Activated CD4-positive, alpha-beta T cell treated with anti-CD3 and anti-CD28 coated beads, Interleukin-2, amount 10 ng/mL, durations not matched to agents 24 days and 14 days (primary cell): ENCODE measurements around the gene NCOA4. TPM values are rescaled to one million over a fixed set of nuclear protein-coding genes. Genes with fewer than 3 reads are reported as not detected.
"Not testable (repeated sequence)": the region's sequence is repeated elsewhere in the genome, so short reads cannot be mapped to it uniquely, and the experiment has no call there.

ENCODE experiments used
- DNase-seq: peaks from one replicate; pipeline ENCODE4 v3.0.0; 2022
- H3K27ac Mint-ChIP-seq: one replicate; pipeline ENCODE4 v1.8.0; 2022; ENCODE audit warnings: mild to moderate bottlenecking, mixed read lengths
- H3K27me3 Mint-ChIP-seq: one replicate; pipeline ENCODE4 v1.8.0; 2022; ENCODE audit warnings: mixed read lengths
- H3K36me3 Mint-ChIP-seq: one replicate; pipeline ENCODE4 v1.8.0; 2022; ENCODE audit warnings: low read depth, mild to moderate bottlenecking, mixed read lengths
- H3K4me1 Mint-ChIP-seq: one replicate; pipeline ENCODE4 v1.8.0; 2021; ENCODE audit warnings: mixed read lengths
- H3K4me3 Mint-ChIP-seq: one replicate; pipeline ENCODE4 v1.8.0; 2022; ENCODE audit warnings: mild to moderate bottlenecking, moderate library complexity, mixed read lengths
- H3K9me3 Mint-ChIP-seq: one replicate; pipeline ENCODE4 v1.8.0; 2021; ENCODE audit warnings: mixed read lengths
- intact Hi-C: fragments of 100-400 bp; cut with micrococcal nuclease; formaldehyde crosslinking; loops from one replicate; pipeline ENCODE4 v1.15.1; 2023
- total RNA-seq: library from RNA; stranded (reverse); gene quantifications from 2 replicates; pipeline ENCODE4 v1.2.3, GENCODE V29; 2022

Gene NCOA4
- total RNA-seq, 1 donor from 2014 or later = 98.2 TPM

- Mint-ChIP-seq H3K36me3 (no peaks in the 10 kb centered on the region), H3K9me3 (no peaks in the 10 kb centered on the region), H3K27me3 (peaks cover 7% of the 10 kb centered on the region), H3K4me1 (no peaks in the 10 kb centered on the region), H3K27ac (no peak overlapping the region), H3K4me3 (no peak overlapping the region)
- DNase-seq = no peak
- intact Hi-C loops = no loop called here
These were observed 32.5 kb upstream of the NCOA4 start for GRCh38 chr10:46062723-46063428.

- H3K27ac Mint-ChIP-seq = no peak overlapping the region
- no peak for DNase-seq
- intact Hi-C loops = no loop called here
- H3K4me1 Mint-ChIP-seq = no peaks in the 10 kb centered on the region
- H3K36me3 Mint-ChIP-seq = no peaks in the 10 kb centered on the region
- H3K27me3 Mint-ChIP-seq = peaks cover 10% of the 10 kb centered on the region
- H3K9me3 Mint-ChIP-seq = peaks cover 4% of the 10 kb centered on the region
- H3K4me3 Mint-ChIP-seq = no peak overlapping the region
These were observed 30.3 kb upstream of the NCOA4 start for GRCh38 chr10:46060706-46061105.

GRCh38 chr10:46057927-46058326 lies 27.5 kb upstream of the NCOA4 start:
- not testable (repeated sequence) for H3K27ac Mint-ChIP-seq

GRCh38 chr10:46057038-46057437 lies 26.6 kb upstream of the NCOA4 start:
- no peak for DNase-seq
- Mint-ChIP-seq H3K4me3 (no peak overlapping the region), H3K27ac (no peak overlapping the region), H3K27me3 (peaks cover 6% of the 10 kb centered on the region), H3K4me1 (peaks cover 4% of the 10 kb centered on the region), H3K9me3 (peaks cover 4% of the 10 kb centered on the region), H3K36me3 (no peaks in the 10 kb centered on the region)
- intact Hi-C loops = no loop called here

More at GRCh38 chr10:46057927-46058326, 27.5 kb upstream of the NCOA4 start:
- H3K4me3 Mint-ChIP-seq, H3K4me1 Mint-ChIP-seq, H3K9me3 Mint-ChIP-seq, DNase-seq, H3K27me3 Mint-ChIP-seq, intact Hi-C loops, H3K36me3 Mint-ChIP-seq: not testable (repeated sequence)

- peaks cover 4% of the 10 kb centered on the region for H3K4me1 Mint-ChIP-seq
- intact Hi-C loops = no loop called here
- H3K4me3 Mint-ChIP-seq = no peak overlapping the region
- H3K9me3 Mint-ChIP-seq = peaks cover 4% of the 10 kb centered on the region
- peaks cover 10% of the 10 kb centered on the region for H3K27me3 Mint-ChIP-seq
- no peak overlapping the region for H3K27ac Mint-ChIP-seq
- DNase-seq = no peak
- no peaks in the 10 kb centered on the region for H3K36me3 Mint-ChIP-seq
These were observed 25.3 kb upstream of the NCOA4 start for GRCh38 chr10:46055771-46056170.

GRCh38 chr10:46053534-46054434 lies 23.4 kb upstream of the NCOA4 start:
- Mint-ChIP-seq H3K4me1 (peaks cover 4% of the 10 kb centered on the region), H3K4me3 (no peak overlapping the region), H3K36me3 (no peaks in the 10 kb centered on the region), H3K27ac (no peak overlapping the region), H3K9me3 (peaks cover 4% of the 10 kb centered on the region), H3K27me3 (peaks cover 7% of the 10 kb centered on the region)
- no peak for DNase-seq
- intact Hi-C loops = no loop called here

- Mint-ChIP-seq H3K27ac (no peak overlapping the region), H3K9me3 (peaks cover 4% of the 10 kb centered on the region), H3K4me3 (no peak overlapping the region), H3K36me3 (no peaks in the 10 kb centered on the region), H3K27me3 (peaks cover 7% of the 10 kb centered on the region), H3K4me1 (peaks cover 4% of the 10 kb centered on the region)
- intact Hi-C loops = no loop called here
- DNase-seq = no peak
These were observed 22.5 kb upstream of the NCOA4 start for GRCh38 chr10:46052791-46053375.

GRCh38 chr10:46052057-46052790 lies 21.8 kb upstream of the NCOA4 start:
- no peak for DNase-seq
- H3K4me1 Mint-ChIP-seq = peaks cover 4% of the 10 kb centered on the region
- intact Hi-C loops = no loop called here
- no peak overlapping the region for H3K27ac Mint-ChIP-seq
- peaks cover 5% of the 10 kb centered on the region for H3K27me3 Mint-ChIP-seq
- no peak overlapping the region for H3K4me3 Mint-ChIP-seq
- no peaks in the 10 kb centered on the region for H3K36me3 Mint-ChIP-seq
- H3K9me3 Mint-ChIP-seq = peaks cover 4% of the 10 kb centered on the region

- Mint-ChIP-seq H3K27ac (no peak overlapping the region), H3K27me3 (peaks cover 7% of the 10 kb centered on the region), H3K4me3 (no peak overlapping the region), H3K4me1 (peaks cover 4% of the 10 kb centered on the region), H3K36me3 (no peaks in the 10 kb centered on the region), H3K9me3 (no peaks in the 10 kb centered on the region)
- DNase-seq = no peak
- intact Hi-C loops = no loop called here
These were observed 20.7 kb upstream of the NCOA4 start for GRCh38 chr10:46050941-46051623.

- H3K9me3 Mint-ChIP-seq, DNase-seq, intact Hi-C loops, H3K27me3 Mint-ChIP-seq, H3K36me3 Mint-ChIP-seq, H3K4me3 Mint-ChIP-seq, H3K4me1 Mint-ChIP-seq, H3K27ac Mint-ChIP-seq: not testable (repeated sequence)
These were observed 19.0 kb upstream of the NCOA4 start for GRCh38 chr10:46049497-46049831.

GRCh38 chr10:46048152-46048551 lies 17.7 kb upstream of the NCOA4 start:
- Mint-ChIP-seq H3K4me1 (no peaks in the 10 kb centered on the region), H3K27me3 (peaks cover 11% of the 10 kb centered on the region), H3K9me3 (no peaks in the 10 kb centered on the region), H3K27ac (no peak overlapping the region), H3K36me3 (no peaks in the 10 kb centered on the region), H3K4me3 (no peak overlapping the region)
- DNase-seq = no peak
- intact Hi-C loops = no loop called here

- Mint-ChIP-seq H3K4me1 (no peaks in the 10 kb centered on the region), H3K4me3 (no peak within 1 kb of the TSS), H3K27ac (no peak within 1 kb of the TSS), H3K9me3 (no peaks in the 10 kb centered on the region), H3K36me3 (no peaks in the 10 kb centered on the region), H3K27me3 (peaks cover 12% of the 10 kb centered on the region)
- intact Hi-C loops = no loop called here
- no peak for DNase-seq
These were observed 15.8 kb upstream of the NCOA4 start, which contains the start of gene MSMB for GRCh38 chr10:46046261-46046660. MSMB (minus strand) TSS chr10:46046269; CDS start chr10:46046237, 32 bp downstream.

GRCh38 chr10:46042527-46042926 lies 12.1 kb upstream of the NCOA4 start:
- H3K4me3 Mint-ChIP-seq = no peak overlapping the region
- no peaks in the 10 kb centered on the region for H3K9me3 Mint-ChIP-seq
- intact Hi-C loops = no loop called here
- H3K27ac Mint-ChIP-seq = no peak overlapping the region
- H3K4me1 Mint-ChIP-seq = no peaks in the 10 kb centered on the region
- H3K36me3 Mint-ChIP-seq = no peaks in the 10 kb centered on the region
- H3K27me3 Mint-ChIP-seq = peaks cover 14% of the 10 kb centered on the region
- no peak for DNase-seq
